Hepatocyte (in vitro differentiated cells): Measurements from ENCODE around the gene XKRX.

Experiments used
- EZH2 ChIP-seq: fragments of 200-600 bp; sonication (generic); IDR thresholded peaks from 2 replicates; pipeline ENCODE4 v1.6.1; 2016; ENCODE audit warnings: antibody characterized with exemption, mild to moderate bottlenecking, borderline replicate concordance
- EZH2phosphoT487 ChIP-seq: fragments of 200-600 bp; sonication (generic); IDR thresholded peaks from one replicate; pipeline ENCODE4 v1.6.1; 2018; ENCODE audit warnings: antibody characterized with exemption, mild to moderate bottlenecking, low read depth, moderate library complexity; ENCODE audit not compliant: unreplicated experiment, severe bottlenecking
- TF ChIP-seq, protein P1 (sequence below): fragments of 200-600 bp; sonication (generic); IDR thresholded peaks from 2 replicates; pipeline ENCODE4 v1.5.1; 2016; ENCODE audit warnings: antibody characterized with exemption, mild to moderate bottlenecking; ENCODE audit not compliant: poor library complexity

DNA sequence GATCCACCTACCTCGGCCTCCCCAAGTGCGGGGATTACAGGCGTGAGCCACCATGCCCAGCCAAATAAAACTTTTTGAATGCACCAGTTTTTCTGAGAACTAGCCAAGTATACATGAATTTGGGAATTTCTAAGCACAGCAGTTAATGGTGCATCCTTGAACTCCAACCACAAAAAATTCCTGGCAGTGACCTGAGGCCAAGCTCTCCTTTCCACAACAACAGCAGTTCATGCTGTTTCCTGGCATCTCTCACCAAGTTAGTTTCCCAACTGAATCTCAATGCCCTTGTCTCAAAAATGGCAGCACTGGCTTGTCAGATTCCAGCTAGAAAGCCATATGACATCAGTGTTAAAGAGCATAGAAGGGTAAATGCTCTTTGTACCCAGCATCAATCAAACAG lies 15.9 kb upstream of the XKRX start:
- TF ChIP-seq, protein P1, sequence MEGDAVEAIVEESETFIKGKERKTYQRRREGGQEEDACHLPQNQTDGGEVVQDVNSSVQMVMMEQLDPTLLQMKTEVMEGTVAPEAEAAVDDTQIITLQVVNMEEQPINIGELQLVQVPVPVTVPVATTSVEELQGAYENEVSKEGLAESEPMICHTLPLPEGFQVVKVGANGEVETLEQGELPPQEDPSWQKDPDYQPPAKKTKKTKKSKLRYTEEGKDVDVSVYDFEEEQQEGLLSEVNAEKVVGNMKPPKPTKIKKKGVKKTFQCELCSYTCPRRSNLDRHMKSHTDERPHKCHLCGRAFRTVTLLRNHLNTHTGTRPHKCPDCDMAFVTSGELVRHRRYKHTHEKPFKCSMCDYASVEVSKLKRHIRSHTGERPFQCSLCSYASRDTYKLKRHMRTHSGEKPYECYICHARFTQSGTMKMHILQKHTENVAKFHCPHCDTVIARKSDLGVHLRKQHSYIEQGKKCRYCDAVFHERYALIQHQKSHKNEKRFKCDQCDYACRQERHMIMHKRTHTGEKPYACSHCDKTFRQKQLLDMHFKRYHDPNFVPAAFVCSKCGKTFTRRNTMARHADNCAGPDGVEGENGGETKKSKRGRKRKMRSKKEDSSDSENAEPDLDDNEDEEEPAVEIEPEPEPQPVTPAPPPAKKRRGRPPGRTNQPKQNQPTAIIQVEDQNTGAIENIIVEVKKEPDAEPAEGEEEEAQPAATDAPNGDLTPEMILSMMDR: no peak
- no peak for TF ChIP-seq EZH2
- TF ChIP-seq EZH2phosphoT487: no peak
